BE2C (cell line): ENCODE results near the gene INPP4B.

Source experiments
- DNase-seq: peaks from one replicate; pipeline ENCODE4 v3.0.0-alpha.2; 2020
- H3K27me3 ChIP-seq: fragments of 250-450 bp; sonication (Bioruptor Pico); 2 replicates; pipeline ENCODE4 v1.5.1; 2020; ENCODE audit warnings: mild to moderate bottlenecking
- H3K36me3 ChIP-seq: fragments of 250-450 bp; sonication (Bioruptor Pico); 2 replicates; pipeline ENCODE4 v1.5.1; 2020; ENCODE audit warnings: mild to moderate bottlenecking
- H3K4me1 ChIP-seq: fragments of 250-450 bp; sonication (Bioruptor Pico); 2 replicates; pipeline ENCODE4 v1.5.1; 2020
- H3K4me3 ChIP-seq: 2 replicates; pipeline ENCODE4 v1.5.1; 2011; ENCODE audit warnings: low read depth, low read length
- H3K9me3 ChIP-seq: fragments of 250-450 bp; sonication (Bioruptor Pico); 2 replicates; pipeline ENCODE4 v1.5.1; 2020
- TF ChIP-seq, protein P1 (sequence below): IDR thresholded peaks from 2 replicates; pipeline ENCODE4 v1.5.1; 2012; ENCODE audit warnings: mild to moderate bottlenecking, low read depth, low read length

The INPP4B gene

DNA sequence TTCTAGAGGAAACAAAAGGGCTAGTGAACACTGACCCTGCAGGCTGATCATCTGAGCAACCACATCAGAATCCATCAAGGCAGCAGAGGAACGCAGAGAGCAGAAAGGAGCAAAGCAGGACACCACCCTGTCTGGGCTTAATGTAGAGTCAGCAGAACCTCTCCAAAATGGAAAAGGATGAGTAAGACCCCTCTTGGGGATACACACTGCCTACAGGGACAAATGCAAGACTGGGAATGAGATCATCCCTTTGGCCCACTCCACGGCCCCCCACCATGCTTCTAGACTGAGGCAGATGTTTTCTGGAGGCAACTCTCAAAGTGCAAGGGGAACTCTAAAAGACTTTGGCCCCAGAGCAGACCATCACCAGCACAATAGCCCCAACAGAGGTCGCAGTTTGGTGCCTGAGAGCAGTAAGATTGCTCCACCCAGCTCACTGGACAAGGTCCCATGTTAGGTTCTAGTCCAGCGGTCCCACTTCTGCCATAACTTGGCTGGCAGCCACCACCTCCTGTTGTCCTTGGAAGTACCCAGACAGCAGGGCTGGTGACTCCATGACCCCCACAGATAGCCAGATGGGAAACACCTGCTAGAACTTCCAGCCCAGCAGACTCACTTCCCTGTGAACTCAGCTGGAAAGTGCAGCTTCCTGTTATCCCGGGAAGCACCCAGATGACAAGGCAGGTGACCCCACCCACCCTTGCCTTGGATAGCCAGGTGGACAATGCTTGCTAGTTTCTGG is 372.7 kb downstream of the INPP4B start:
- peak; percentile 31 for DNase-seq
- Histone ChIP-seq H3K4me3 (no peak overlapping the region), H3K27me3 (no peaks in the 10 kb centered on the region), H3K4me1 (peaks cover 12% of the 10 kb centered on the region), H3K36me3 (no peaks in the 10 kb centered on the region), H3K9me3 (no peaks in the 10 kb centered on the region)
- TF ChIP-seq, protein P1, sequence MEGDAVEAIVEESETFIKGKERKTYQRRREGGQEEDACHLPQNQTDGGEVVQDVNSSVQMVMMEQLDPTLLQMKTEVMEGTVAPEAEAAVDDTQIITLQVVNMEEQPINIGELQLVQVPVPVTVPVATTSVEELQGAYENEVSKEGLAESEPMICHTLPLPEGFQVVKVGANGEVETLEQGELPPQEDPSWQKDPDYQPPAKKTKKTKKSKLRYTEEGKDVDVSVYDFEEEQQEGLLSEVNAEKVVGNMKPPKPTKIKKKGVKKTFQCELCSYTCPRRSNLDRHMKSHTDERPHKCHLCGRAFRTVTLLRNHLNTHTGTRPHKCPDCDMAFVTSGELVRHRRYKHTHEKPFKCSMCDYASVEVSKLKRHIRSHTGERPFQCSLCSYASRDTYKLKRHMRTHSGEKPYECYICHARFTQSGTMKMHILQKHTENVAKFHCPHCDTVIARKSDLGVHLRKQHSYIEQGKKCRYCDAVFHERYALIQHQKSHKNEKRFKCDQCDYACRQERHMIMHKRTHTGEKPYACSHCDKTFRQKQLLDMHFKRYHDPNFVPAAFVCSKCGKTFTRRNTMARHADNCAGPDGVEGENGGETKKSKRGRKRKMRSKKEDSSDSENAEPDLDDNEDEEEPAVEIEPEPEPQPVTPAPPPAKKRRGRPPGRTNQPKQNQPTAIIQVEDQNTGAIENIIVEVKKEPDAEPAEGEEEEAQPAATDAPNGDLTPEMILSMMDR = no peak

DNA sequence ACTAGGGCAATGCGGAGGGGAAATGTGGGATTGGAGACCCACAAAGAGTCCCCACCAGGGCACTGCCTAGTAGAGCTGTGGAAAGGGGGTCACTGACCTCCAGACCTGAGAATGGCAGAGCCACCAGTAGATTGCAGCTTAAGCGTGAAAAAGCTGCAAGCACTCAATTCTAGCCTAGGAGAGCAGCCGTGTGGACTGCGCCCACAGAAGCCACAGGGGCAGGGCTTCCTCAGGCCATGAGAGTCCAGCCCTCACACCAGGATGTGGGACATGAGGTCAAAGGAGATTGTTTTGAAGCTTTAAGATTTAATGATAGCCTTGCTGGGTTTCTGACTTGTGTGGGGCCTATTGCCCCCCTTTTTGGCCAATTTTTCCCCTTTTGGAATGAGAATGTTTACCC is 379.0 kb downstream of the INPP4B start:
- Histone ChIP-seq H3K4me3 (no peak overlapping the region), H3K4me1 (peaks cover 11% of the 10 kb centered on the region), H3K36me3 (no peaks in the 10 kb centered on the region), H3K27me3 (no peaks in the 10 kb centered on the region), H3K9me3 (no peaks in the 10 kb centered on the region)
- no peak for DNase-seq
- TF ChIP-seq, protein P1 = no peak

DNA sequence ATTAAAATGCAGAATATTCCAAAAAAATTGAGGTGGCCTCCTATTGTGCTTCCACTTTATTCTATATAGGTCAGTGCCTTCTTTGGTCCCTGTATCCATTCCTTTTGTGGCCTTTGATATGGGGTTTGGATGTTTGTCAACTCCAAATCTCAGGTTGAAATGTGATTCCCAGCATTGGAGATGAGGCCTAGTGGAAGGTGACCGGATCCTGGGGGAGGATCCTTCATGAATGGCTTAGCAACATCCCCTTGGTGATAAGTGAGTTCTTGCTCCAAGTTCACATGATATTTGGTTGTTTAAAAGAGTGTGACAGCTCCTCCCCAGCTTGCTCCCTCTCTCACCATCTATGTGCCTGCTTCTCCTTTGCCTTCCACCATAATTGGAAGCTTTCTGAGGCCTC is 380.6 kb downstream of the INPP4B start:
- Histone ChIP-seq H3K27me3 (no peaks in the 10 kb centered on the region), H3K9me3 (no peaks in the 10 kb centered on the region), H3K4me3 (no peak overlapping the region), H3K4me1 (peaks cover 11% of the 10 kb centered on the region), H3K36me3 (no peaks in the 10 kb centered on the region)
- TF ChIP-seq, protein P1 = no peak
- DNase-seq = no peak

DNA sequence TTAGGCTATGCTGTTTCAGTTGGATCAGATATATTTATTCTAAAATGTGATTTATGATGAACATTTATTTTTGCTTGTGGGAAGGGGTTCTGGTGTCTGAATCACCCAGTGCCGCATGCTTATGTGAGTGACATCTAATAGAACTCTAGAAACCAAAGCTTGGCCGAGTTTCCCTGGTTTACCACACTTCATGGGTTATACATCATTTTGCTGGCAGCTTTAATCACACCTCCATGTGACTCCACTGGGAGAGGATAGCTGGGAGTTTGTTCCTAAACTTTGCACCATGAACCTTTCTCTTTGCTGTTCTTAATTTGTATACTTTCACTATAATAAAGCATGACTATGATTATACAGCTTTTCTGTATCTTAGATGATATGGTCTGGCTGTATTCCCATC is 382.9 kb downstream of the INPP4B start:
- no peak overlapping the region for H3K4me3 ChIP-seq
- H3K4me1 ChIP-seq = peaks cover 11% of the 10 kb centered on the region
- peak; percentile 37 for DNase-seq
- no peaks in the 10 kb centered on the region for H3K36me3 ChIP-seq
- no peaks in the 10 kb centered on the region for H3K27me3 ChIP-seq
- TF ChIP-seq, protein P1 = no peak
- no peaks in the 10 kb centered on the region for H3K9me3 ChIP-seq

DNA sequence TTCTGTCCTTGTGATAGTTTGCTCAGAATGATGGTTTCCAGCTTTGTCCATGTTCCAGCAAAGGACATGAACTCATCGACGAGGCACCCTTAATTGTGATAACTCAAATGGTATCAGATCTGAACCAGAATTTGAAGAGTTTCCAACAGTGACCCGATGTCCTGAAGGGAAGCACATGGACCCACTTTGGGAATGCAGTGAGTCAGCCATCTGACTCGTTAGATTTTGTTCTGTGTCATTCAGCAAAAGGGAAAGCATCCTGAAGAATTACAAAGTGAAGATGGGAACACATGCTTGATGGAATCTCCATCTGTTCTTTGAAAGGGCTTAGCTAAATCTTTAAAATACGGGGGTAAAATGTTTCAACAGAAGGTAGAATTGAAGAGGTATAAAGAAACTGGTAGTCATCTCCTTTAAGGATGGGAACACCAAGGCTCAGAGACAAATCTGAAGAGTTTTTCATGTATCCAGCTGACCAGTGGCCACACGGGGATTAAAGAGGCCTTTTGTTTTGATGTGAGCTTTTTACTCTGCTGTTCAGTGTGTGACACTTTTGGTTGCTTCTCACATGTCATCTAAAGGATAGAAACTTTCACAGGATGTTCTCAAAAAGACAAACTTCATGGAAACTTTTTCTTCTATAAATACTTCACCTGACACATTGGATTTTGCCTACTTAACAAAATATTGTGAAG is 393.8 kb downstream of the INPP4B start:
- DNase-seq = no peak
- TF ChIP-seq, protein P1 = no peak
- Histone ChIP-seq H3K36me3 (no peaks in the 10 kb centered on the region), H3K27me3 (no peaks in the 10 kb centered on the region), H3K9me3 (no peaks in the 10 kb centered on the region), H3K4me1 (no peaks in the 10 kb centered on the region), H3K4me3 (no peak overlapping the region)

DNA sequence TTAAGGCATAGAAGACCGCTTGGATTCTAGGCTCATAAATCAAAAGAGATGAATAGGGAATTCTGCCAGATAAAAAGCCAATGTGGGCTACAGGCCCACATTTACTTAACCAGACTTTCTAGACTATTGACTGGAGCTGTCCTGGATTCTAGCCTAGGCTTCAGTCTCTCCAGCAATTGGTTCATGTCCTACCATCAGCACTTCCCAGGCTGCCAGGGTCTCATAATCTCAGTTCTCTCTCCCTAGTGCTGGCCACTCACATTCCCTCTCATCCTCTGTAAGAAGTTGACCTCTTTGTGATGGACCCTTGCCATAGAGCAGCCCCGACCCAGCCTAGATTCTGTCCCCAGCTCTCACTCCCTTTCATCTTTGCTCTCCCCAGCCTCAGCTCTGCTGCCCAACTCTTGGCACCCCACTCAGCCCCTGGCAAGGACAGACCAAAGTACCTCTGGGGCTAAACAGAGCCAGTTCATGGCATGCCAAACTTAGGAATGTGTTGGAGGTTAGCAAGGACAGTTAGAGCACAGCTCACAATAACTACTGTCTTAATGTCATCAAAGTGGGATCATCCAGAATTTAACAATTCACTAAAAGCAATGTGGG is 396.2 kb downstream of the INPP4B start:
- Histone ChIP-seq H3K4me1 (no peaks in the 10 kb centered on the region), H3K4me3 (no peak overlapping the region), H3K27me3 (no peaks in the 10 kb centered on the region), H3K36me3 (no peaks in the 10 kb centered on the region), H3K9me3 (no peaks in the 10 kb centered on the region)
- TF ChIP-seq, protein P1 = no peak
- DNase-seq = no peak
